GM23338 (cell line): ENCODE measurements around the gene RNLS. TPM values are rescaled to one million over a fixed set of nuclear protein-coding genes. Genes with fewer than 3 reads are reported as not detected.

Source experiments
- ATAC-seq: fragments of 200-7000 bp; cut with Tn5 transposase; 3 replicates; pipeline ENCODE4 v1.9.1; 2020
- DNase-seq: peaks from one replicate; pipeline ENCODE4 v3.0.0-alpha.2; 2015; ENCODE audit warnings: low spot score
- H2AFZ ChIP-seq: fragments of 200-600 bp; sonication (generic); 2 replicates; pipeline ENCODE4 v1.8.0; 2016; ENCODE audit warnings: antibody characterized with exemption, mild to moderate bottlenecking, moderate library complexity
- H3F3A ChIP-seq: fragments of 200-600 bp; sonication (generic); replicated peaks from 2 replicates; pipeline ENCODE4 v1.8.0; 2017; ENCODE audit warnings: antibody characterized with exemption, mixed run types, low read depth
- H3K27ac ChIP-seq: fragments of 200-600 bp; sonication (generic); 2 replicates; pipeline ENCODE4 v1.6.1; 2016; ENCODE audit warnings: low read depth
- H3K27me3 ChIP-seq: fragments of 200-600 bp; sonication (generic); 2 replicates; pipeline ENCODE4 v1.8.0; 2016; ENCODE audit warnings: mild to moderate bottlenecking, mixed run types, moderate library complexity; ENCODE audit not compliant: insufficient read depth
- H3K36me3 ChIP-seq: fragments of 200-600 bp; sonication (generic); 2 replicates; pipeline ENCODE4 v1.8.0; 2016; ENCODE audit warnings: mild to moderate bottlenecking; ENCODE audit not compliant: insufficient read depth
- H3K4me1 ChIP-seq: fragments of 200-600 bp; sonication (generic); 2 replicates; pipeline ENCODE4 v1.8.0; 2016; ENCODE audit warnings: mild to moderate bottlenecking, moderate library complexity; ENCODE audit not compliant: insufficient read depth
- H3K4me2 ChIP-seq: fragments of 200-600 bp; sonication (generic); 2 replicates; pipeline ENCODE4 v1.7.1; 2017; ENCODE audit warnings: mixed run types
- H3K4me3 ChIP-seq: fragments of 200-600 bp; sonication (generic); 2 replicates; pipeline ENCODE4 v1.6.1; 2016; ENCODE audit warnings: mixed run types
- H3K79me2 ChIP-seq: fragments of 200-600 bp; sonication (generic); replicated peaks from 2 replicates; pipeline ENCODE4 v1.8.0; 2017; ENCODE audit warnings: mild to moderate bottlenecking; ENCODE audit not compliant: insufficient read depth
- H3K9me2 ChIP-seq: fragments of 200-600 bp; sonication (generic); 2 replicates; pipeline ENCODE4 v1.8.0; 2017; ENCODE audit not compliant: insufficient read depth
- H4K20me1 ChIP-seq: fragments of 200-600 bp; sonication (generic); replicated peaks from 2 replicates; pipeline ENCODE4 v1.8.0; 2017; ENCODE audit warnings: mild to moderate bottlenecking; ENCODE audit not compliant: insufficient read depth
- H3K27ac Mint-ChIP-seq: 2 replicates; pipeline ENCODE4 v1.8.0; 2020; ENCODE audit warnings: inconsistent platforms, mild to moderate bottlenecking, moderate library complexity, mixed read lengths
- H3K27me3 Mint-ChIP-seq: 3 replicates; pipeline ENCODE4 v1.8.0; 2022; ENCODE audit warnings: low read depth, mild to moderate bottlenecking, moderate library complexity, mixed read lengths, inconsistent platforms; ENCODE audit not compliant: insufficient read depth, poor library complexity
- H3K36me3 Mint-ChIP-seq: 3 replicates; pipeline ENCODE4 v1.8.0; 2021; ENCODE audit warnings: low read depth, mild to moderate bottlenecking, inconsistent platforms, moderate library complexity, mixed read lengths
- H3K4me1 Mint-ChIP-seq: 3 replicates; pipeline ENCODE4 v1.8.0; 2020; ENCODE audit warnings: mild to moderate bottlenecking, inconsistent platforms, mixed read lengths
- H3K4me3 Mint-ChIP-seq: 3 replicates; pipeline ENCODE4 v1.8.0; 2021; ENCODE audit warnings: moderate library complexity, mild to moderate bottlenecking, inconsistent platforms, mixed read lengths
- H3K9me3 Mint-ChIP-seq: 3 replicates; pipeline ENCODE4 v1.8.0; 2020; ENCODE audit warnings: moderate library complexity, mild to moderate bottlenecking, inconsistent platforms, mixed read lengths
- JUNB ChIP-seq: IDR thresholded peaks from one replicate; pipeline ENCODE4 v1.6.1; 2016; ENCODE audit warnings: antibody characterized with exemption; ENCODE audit not compliant: unreplicated experiment
- ZNF114 ChIP-seq: fragments of 250-450 bp; sonication (Bioruptor Pico); IDR thresholded peaks from 2 replicates; pipeline ENCODE4 v1.5.0; 2020; ENCODE audit warnings: mild to moderate bottlenecking, moderate library complexity
- polyA plus RNA-seq: library from polyadenylated mRNA; unstranded; fragments of >200 nt; fragmentation: Nextera tagmentation; extraction: Ambion mirVana; gene quantifications from 2 replicates; pipeline ENCODE4 v1.2.1, GENCODE V29; 2016
- total RNA-seq: library from RNA; depleted of rRNA; stranded (reverse); fragments of >200 nt; shearing (Covaris generic); gene quantifications from 2 replicates; pipeline ENCODE4 v1.2.3, GENCODE V29; 2014
- TF ChIP-seq, protein P1 (sequence below): fragments of 250-450 bp; sonication (Bioruptor Pico); IDR thresholded peaks from 2 replicates; pipeline ENCODE4 v1.5.0; 2020; ENCODE audit warnings: mild to moderate bottlenecking, moderate library complexity

Gene RNLS
- total and polyA plus RNA-seq, 2 experiments from 2014 or later, result 8.8 to 15.2 TPM

GRCh38 chr10:88390041-88390440, 193.1 kb downstream of the RNLS start:
- no peaks in the 10 kb centered on the region; the same call in 2 of the 3 replicates for H3K36me3 Mint-ChIP-seq
- H3K27ac Mint-ChIP-seq, result no peak overlapping the region
- no peaks in the 10 kb centered on the region for H3K27me3 Mint-ChIP-seq

More at GRCh38 chr10:88390041-88390440, 193.1 kb downstream of the RNLS start:
- H3K79me2 ChIP-seq, result no peaks in the 10 kb centered on the region
- no peaks in the 10 kb centered on the region for H3K36me3 ChIP-seq
- no peak overlapping the region for H3K4me3 Mint-ChIP-seq
- DNase-seq (no peak), ATAC-seq (no peak)
- peaks cover 3% of the 10 kb centered on the region for H3K4me1 Mint-ChIP-seq
- H4K20me1 ChIP-seq, result no peaks in the 10 kb centered on the region
- no peaks in the 10 kb centered on the region for H3K27me3 ChIP-seq
- H3K9me2 ChIP-seq, result no peaks in the 10 kb centered on the region
- no peak overlapping the region for H3K27ac ChIP-seq
- TF ChIP-seq JUNB (no peak), ZNF114 (no peak)
- TF ChIP-seq, protein P1, sequence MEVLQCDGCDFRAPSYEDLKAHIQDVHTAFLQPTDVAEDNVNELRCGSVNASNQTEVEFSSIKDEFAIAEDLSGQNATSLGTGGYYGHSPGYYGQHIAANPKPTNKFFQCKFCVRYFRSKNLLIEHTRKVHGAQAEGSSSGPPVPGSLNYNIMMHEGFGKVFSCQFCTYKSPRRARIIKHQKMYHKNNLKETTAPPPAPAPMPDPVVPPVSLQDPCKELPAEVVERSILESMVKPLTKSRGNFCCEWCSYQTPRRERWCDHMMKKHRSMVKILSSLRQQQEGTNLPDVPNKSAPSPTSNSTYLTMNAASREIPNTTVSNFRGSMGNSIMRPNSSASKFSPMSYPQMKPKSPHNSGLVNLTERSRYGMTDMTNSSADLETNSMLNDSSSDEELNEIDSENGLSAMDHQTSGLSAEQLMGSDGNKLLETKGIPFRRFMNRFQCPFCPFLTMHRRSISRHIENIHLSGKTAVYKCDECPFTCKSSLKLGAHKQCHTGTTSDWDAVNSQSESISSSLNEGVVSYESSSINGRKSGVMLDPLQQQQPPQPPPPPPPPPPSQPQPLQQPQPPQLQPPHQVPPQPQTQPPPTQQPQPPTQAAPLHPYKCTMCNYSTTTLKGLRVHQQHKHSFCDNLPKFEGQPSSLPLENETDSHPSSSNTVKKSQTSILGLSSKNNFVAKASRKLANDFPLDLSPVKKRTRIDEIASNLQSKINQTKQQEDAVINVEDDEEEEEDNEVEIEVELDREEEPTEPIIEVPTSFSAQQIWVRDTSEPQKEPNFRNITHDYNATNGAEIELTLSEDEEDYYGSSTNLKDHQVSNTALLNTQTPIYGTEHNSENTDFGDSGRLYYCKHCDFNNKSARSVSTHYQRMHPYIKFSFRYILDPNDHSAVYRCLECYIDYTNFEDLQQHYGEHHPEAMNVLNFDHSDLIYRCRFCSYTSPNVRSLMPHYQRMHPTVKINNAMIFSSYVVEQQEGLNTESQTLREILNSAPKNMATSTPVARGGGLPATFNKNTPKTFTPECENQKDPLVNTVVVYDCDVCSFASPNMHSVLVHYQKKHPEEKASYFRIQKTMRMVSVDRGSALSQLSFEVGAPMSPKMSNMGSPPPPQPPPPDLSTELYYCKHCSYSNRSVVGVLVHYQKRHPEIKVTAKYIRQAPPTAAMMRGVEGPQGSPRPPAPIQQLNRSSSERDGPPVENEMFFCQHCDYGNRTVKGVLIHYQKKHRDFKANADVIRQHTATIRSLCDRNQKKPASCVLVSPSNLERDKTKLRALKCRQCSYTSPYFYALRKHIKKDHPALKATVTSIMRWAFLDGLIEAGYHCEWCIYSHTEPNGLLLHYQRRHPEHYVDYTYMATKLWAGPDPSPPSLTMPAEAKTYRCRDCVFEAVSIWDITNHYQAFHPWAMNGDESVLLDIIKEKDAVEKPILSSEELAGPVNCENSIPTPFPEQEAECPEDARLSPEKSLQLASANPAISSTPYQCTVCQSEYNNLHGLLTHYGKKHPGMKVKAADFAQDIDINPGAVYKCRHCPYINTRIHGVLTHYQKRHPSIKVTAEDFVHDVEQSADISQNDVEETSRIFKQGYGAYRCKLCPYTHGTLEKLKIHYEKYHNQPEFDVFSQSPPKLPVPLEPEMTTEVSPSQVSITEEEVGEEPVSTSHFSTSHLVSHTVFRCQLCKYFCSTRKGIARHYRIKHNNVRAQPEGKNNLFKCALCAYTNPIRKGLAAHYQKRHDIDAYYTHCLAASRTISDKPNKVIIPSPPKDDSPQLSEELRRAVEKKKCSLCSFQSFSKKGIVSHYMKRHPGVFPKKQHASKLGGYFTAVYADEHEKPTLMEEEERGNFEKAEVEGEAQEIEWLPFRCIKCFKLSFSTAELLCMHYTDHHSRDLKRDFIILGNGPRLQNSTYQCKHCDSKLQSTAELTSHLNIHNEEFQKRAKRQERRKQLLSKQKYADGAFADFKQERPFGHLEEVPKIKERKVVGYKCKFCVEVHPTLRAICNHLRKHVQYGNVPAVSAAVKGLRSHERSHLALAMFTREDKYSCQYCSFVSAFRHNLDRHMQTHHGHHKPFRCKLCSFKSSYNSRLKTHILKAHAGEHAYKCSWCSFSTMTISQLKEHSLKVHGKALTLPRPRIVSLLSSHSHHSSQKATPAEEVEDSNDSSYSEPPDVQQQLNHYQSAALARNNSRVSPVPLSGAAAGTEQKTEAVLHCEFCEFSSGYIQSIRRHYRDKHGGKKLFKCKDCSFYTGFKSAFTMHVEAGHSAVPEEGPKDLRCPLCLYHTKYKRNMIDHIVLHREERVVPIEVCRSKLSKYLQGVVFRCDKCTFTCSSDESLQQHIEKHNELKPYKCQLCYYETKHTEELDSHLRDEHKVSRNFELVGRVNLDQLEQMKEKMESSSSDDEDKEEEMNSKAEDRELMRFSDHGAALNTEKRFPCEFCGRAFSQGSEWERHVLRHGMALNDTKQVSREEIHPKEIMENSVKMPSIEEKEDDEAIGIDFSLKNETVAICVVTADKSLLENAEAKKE, result no peak
- H2AFZ ChIP-seq, result no peak overlapping the region
- peaks cover under 1% of the 10 kb centered on the region; the same call in 2 of the 3 replicates for H3K9me3 Mint-ChIP-seq
- no peak overlapping the region for H3K4me2 ChIP-seq
- H3K4me1 ChIP-seq, result peaks cover 3% of the 10 kb centered on the region
- H3F3A ChIP-seq, result no peaks in the 10 kb centered on the region
- no peak overlapping the region for H3K4me3 ChIP-seq
